ENCODE data around the gene PTDSS2.

GRCh38 chr11:452203-452744 is 2.2 kb downstream of the PTDSS2 start:
- TF ChIP-seq CTCF (IDR thresholded peaks at IDR 0.05; ENCODE audit: low read length) (no peak), EZH2phosphoT487 (IDR thresholded peaks at IDR 0.05; ENCODE audit: low read length) (no peak)
